BJ (cell line): ENCODE data around the gene ZDHHC11. TPM values are rescaled to one million over a fixed set of nuclear protein-coding genes. Genes with fewer than 3 reads are reported as not detected.
A peak's percentile ranks its signal among the peaks of the same experiment; 100 is the strongest.

ENCODE experiments used
- CTCF ChIA-PET: fragments of 350-600 bp; formaldehyde crosslinking; extraction: SDS; loops from one replicate; lab custom pipeline; 2021; ENCODE audit warnings: antibody characterized with exemption, inconsistent platforms; lab: Yijun Ruan, JAX
- POLR2A ChIA-PET: fragments of 300-600 bp; sonication (Branson Sonifier 250); formaldehyde crosslinking; extraction: SDS; loops from one replicate; lab custom pipeline; 2021; ENCODE audit warnings: antibody characterized with exemption; lab: Charles Lee
- DNase-seq: peaks from one replicate; pipeline ENCODE4 v3.0.0-alpha.2; 2011; ENCODE audit warnings: low read depth
- H3K27me3 ChIP-seq: 2 replicates; pipeline ENCODE4 v1.6.0; 2011; ENCODE audit warnings: low read length; ENCODE audit not compliant: control insufficient read depth, insufficient read depth
- H3K36me3 ChIP-seq: 2 replicates; pipeline ENCODE4 v1.5.1; 2011; ENCODE audit warnings: low read length; ENCODE audit not compliant: control insufficient read depth, insufficient read depth
- H3K4me3 ChIP-seq: 2 replicates; pipeline ENCODE4 v1.5.1; 2011; ENCODE audit warnings: low read depth, mild to moderate bottlenecking, control low read depth, low read length
- polyA plus RNA-seq: library from polyadenylated mRNA; depleted of rRNA; stranded (reverse); fragments of >200 nt; gene quantifications from 2 replicates; pipeline ENCODE4 v1.2.3, GENCODE V29; 2011
- TF ChIP-seq, protein P1 (sequence below): IDR thresholded peaks from 2 replicates; pipeline ENCODE4 v1.5.1; 2011; ENCODE audit warnings: low read depth, mild to moderate bottlenecking, control low read depth, inconsistent platforms, low read length, moderate library complexity; ENCODE audit not compliant: insufficient read depth

Gene ZDHHC11
- polyA plus RNA-seq, 1 experiment = 0.15 TPM

DNA sequence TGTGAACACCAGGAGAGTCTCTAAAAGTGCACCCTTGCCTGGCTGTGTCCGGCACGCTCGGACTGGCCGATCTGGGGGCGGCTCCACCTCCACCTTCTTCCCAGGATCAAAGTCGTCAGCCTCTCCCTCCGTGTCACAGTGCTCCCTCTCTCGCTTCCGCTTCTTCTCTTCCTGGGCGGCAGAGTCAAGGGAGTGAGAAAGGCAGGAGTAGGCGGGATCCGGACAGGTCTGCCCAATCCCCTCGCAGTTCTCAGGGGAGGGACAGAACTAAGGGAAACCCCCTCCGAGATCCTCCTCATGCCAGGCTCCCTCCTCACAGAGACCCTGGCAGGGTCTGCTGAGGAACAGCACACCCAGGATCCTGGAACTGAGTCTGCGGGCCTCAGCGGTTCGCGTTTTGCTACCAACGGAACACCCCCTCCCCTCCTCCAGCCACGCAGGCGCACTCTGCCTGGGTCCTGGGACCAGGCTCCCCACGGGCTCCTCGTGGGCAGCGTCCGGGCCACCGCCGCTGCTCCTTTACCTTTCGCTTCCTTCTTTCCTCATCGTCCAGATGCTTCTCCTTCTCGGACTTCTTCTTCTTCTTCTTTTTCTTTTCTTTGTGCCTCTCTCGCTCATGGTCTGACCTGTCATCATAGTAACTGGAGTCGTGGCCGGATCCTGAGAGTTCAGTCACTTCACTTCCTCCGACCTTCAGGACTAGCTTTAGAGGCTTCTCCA, 40.5 kb upstream of the ZDHHC11 start:
- TF ChIP-seq, protein P1, sequence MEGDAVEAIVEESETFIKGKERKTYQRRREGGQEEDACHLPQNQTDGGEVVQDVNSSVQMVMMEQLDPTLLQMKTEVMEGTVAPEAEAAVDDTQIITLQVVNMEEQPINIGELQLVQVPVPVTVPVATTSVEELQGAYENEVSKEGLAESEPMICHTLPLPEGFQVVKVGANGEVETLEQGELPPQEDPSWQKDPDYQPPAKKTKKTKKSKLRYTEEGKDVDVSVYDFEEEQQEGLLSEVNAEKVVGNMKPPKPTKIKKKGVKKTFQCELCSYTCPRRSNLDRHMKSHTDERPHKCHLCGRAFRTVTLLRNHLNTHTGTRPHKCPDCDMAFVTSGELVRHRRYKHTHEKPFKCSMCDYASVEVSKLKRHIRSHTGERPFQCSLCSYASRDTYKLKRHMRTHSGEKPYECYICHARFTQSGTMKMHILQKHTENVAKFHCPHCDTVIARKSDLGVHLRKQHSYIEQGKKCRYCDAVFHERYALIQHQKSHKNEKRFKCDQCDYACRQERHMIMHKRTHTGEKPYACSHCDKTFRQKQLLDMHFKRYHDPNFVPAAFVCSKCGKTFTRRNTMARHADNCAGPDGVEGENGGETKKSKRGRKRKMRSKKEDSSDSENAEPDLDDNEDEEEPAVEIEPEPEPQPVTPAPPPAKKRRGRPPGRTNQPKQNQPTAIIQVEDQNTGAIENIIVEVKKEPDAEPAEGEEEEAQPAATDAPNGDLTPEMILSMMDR = no peak
- Histone ChIP-seq H3K27me3 (no peaks in the 10 kb centered on the region), H3K4me3 (peak overlapping the region; percentile 96), H3K36me3 (peaks cover 24% of the 10 kb centered on the region)
- ChIA-PET CTCF (interaction anchor here (1.3 to 4.0 kb wide), 3 partner anchors 11 to 574 kb away, joined by 3 to 18 read pairs (median 8); no protein-coding TSS in a partner anchor), POLR2A (interaction anchor here (0.6 kb wide), 1 partner anchor 724 kb away, joined by 3 read pairs; no protein-coding TSS in a partner anchor)
- no peak for DNase-seq

DNA sequence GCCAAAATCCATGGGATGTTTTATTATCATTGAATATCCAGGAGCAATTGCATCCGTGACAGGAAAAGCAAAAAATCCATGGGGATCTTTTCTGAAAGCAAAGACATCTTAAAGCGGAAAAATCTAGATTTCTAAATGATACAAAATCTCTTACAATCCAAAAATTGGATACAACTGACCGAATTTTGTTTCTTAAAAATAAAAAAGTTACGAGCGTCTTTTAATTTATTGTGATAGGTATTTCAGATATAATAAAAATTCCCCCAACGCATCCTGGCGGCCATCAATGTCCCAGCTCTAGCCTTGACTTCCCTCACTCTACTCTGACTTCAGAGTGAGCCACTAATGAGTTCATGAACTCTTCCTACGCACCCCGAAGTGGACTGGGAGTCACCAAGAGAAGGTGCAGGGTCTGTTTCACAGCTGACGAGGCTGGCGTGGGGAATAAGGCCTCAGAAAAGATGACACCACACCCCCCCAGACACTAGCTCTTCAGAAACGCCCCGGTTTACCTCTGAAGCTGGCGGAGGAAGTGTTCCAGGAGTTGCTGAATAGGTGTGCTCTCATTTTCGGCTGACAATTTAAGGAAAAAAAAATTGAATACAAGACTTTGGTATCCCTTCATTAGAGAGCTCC, 38.4 kb upstream of the ZDHHC11 start:
- CTCF ChIA-PET = interaction anchor here (0.5 kb wide), 1 partner anchor 77 kb away, joined by 3 read pairs; no protein-coding TSS in a partner anchor
- POLR2A ChIA-PET = no interaction called here
- H3K36me3 ChIP-seq = peaks cover 40% of the 10 kb centered on the region

DNA sequence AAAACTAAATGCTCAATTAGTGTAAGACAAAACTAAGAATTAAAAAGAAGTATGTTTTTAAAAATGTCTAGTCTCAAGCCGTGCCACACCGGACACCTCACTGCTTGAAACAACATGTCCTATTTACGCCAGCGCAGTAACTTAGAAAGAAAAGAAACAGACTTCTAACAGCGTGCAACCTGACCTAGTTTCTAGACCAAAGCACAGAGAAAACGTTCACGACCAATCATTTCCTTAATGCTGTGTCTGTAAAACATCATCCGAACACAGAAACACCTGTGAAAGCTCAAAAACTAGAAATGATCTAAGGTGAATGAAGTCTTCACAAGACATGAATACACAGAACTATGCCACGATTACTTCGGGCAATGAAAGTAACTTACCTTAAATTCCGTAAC, 37.9 kb upstream of the ZDHHC11 start:
- H3K36me3 ChIP-seq = peaks cover 44% of the 10 kb centered on the region
- DNase-seq = no peak
- no peak overlapping the region for H3K4me3 ChIP-seq
- H3K27me3 ChIP-seq = no peaks in the 10 kb centered on the region
- ChIA-PET CTCF (interaction anchor here (0.5 kb wide), 1 partner anchor 76 kb away, joined by 3 read pairs; no protein-coding TSS in a partner anchor), POLR2A (no interaction called here)
- TF ChIP-seq, protein P1 = no peak

More for the DNA sequence above, 38.4 kb upstream of the ZDHHC11 start:
- Histone ChIP-seq H3K27me3 (no peaks in the 10 kb centered on the region), H3K4me3 (no peak overlapping the region)
- TF ChIP-seq, protein P1 = no peak
- DNase-seq = no peak

DNA sequence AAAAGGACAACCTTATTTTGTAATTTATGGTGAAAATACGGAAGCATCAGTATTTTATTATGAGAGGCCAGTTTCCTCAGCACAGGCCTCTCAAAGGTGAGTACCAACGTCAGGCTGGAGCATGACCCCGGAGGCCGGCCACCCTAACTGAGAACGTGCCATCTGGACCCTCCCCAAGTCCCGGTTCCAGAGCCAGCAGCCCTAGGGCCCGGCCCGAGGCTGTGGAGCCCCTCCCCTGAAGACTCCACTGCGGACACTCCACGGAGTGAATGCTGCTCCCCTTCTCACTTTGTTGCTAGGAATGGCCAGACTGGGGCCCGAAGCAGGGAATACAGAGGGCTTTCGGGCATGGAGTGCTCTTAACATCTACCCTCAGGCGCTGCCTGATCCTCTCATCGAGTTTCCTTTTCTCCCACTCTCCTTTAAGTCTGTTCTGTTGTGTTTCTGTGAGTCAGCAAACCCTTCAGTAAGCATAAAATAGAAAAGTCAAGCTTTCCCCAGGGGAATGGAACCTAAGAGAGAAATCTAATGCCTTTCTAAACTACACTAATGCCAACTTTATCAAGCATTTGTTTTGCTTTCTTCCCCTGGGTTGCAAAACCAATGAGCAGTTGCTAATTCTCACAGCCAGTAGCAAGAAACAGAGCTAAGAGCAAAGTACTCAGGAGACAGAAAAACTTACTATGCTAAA, 37.3 kb upstream of the ZDHHC11 start:
- Histone ChIP-seq H3K4me3 (no peak overlapping the region), H3K27me3 (no peaks in the 10 kb centered on the region), H3K36me3 (peaks cover 49% of the 10 kb centered on the region)
- DNase-seq = no peak
- POLR2A ChIA-PET = no interaction called here
- CTCF ChIA-PET = no interaction called here
- TF ChIP-seq, protein P1 = no peak
